ENCODE data around the gene MICALL2.

The MICALL2 gene

GRCh38 chr7:1492640-1493039, 33.4 kb upstream of the MICALL2 start:
- no peak for DNase-seq

GRCh38 chr7:1492221-1492620, 33.0 kb upstream of the MICALL2 start:
- no peak for DNase-seq

- DNase-seq = no peak
These were observed 31.6 kb upstream of the MICALL2 start for GRCh38 chr7:1490837-1491236.

- no peak for DNase-seq
These were observed 30.1 kb upstream of the MICALL2 start for GRCh38 chr7:1489336-1489735.

- no peak for DNase-seq
These were observed 28.7 kb upstream of the MICALL2 start for GRCh38 chr7:1488016-1488415.

GRCh38 chr7:1487466-1487865, 28.2 kb upstream of the MICALL2 start:
- no peak for DNase-seq

GRCh38 chr7:1486571-1486970, 27.3 kb upstream of the MICALL2 start:
- DNase-seq = no peak

- DNase-seq = no peak
These were observed 25.9 kb upstream of the MICALL2 start for GRCh38 chr7:1485156-1485555.

GRCh38 chr7:1484569-1484968, 25.3 kb upstream of the MICALL2 start:
- DNase-seq = no peak

GRCh38 chr7:1483536-1484505, 24.6 kb upstream of the MICALL2 start:
- no peak for DNase-seq

- no peak for DNase-seq
These were observed 23.8 kb upstream of the MICALL2 start for GRCh38 chr7:1483079-1483478.

GRCh38 chr7:1481300-1481699, 22.0 kb upstream of the MICALL2 start:
- DNase-seq = no peak

GRCh38 chr7:1480670-1481069, 21.4 kb upstream of the MICALL2 start:
- DNase-seq = no peak

- DNase-seq = no peak
These were observed 20.0 kb upstream of the MICALL2 start for GRCh38 chr7:1479287-1479686.

GRCh38 chr7:1478480-1478879, 19.2 kb upstream of the MICALL2 start:
- DNase-seq = no peak

- DNase-seq = no peak
These were observed 17.6 kb upstream of the MICALL2 start for GRCh38 chr7:1476859-1477258.

- no peak for DNase-seq
These were observed 16.7 kb upstream of the MICALL2 start for GRCh38 chr7:1475991-1476390.

GRCh38 chr7:1475393-1475792, 16.1 kb upstream of the MICALL2 start:
- DNase-seq = no peak

- no peak for DNase-seq
These were observed 15.5 kb upstream of the MICALL2 start for GRCh38 chr7:1474736-1475135.

GRCh38 chr7:1473864-1474512, 14.7 kb upstream of the MICALL2 start:
- DNase-seq = peak; percentile 85

- no peak for DNase-seq
These were observed 11.6 kb upstream of the MICALL2 start for GRCh38 chr7:1470901-1471300.

- no peak for DNase-seq
These were observed 9.5 kb upstream of the MICALL2 start for GRCh38 chr7:1468643-1469298.

GRCh38 chr7:1468203-1468602, 8.9 kb upstream of the MICALL2 start:
- DNase-seq = no peak

All from central memory CD4-positive, alpha-beta T cell (primary cell).